VCaP (cell line): ENCODE results near the gene HELQ.
"Not testable (repeated sequence)": the region's sequence is repeated elsewhere in the genome, so short reads cannot be mapped to it uniquely, and the experiment has no call there.

Source experiments
- H3K27ac ChIP-seq: fragments of 450-650 bp; 2 replicates; pipeline ENCODE4 v1.5.1; 2017
- CTCF ChIP-seq: fragments of 450-650 bp; conservative IDR thresholded peaks from 2 replicates; pipeline ENCODE4 v1.5.1; 2017; ENCODE audit warnings: mild to moderate bottlenecking, moderate library complexity

Gene HELQ, protein sequence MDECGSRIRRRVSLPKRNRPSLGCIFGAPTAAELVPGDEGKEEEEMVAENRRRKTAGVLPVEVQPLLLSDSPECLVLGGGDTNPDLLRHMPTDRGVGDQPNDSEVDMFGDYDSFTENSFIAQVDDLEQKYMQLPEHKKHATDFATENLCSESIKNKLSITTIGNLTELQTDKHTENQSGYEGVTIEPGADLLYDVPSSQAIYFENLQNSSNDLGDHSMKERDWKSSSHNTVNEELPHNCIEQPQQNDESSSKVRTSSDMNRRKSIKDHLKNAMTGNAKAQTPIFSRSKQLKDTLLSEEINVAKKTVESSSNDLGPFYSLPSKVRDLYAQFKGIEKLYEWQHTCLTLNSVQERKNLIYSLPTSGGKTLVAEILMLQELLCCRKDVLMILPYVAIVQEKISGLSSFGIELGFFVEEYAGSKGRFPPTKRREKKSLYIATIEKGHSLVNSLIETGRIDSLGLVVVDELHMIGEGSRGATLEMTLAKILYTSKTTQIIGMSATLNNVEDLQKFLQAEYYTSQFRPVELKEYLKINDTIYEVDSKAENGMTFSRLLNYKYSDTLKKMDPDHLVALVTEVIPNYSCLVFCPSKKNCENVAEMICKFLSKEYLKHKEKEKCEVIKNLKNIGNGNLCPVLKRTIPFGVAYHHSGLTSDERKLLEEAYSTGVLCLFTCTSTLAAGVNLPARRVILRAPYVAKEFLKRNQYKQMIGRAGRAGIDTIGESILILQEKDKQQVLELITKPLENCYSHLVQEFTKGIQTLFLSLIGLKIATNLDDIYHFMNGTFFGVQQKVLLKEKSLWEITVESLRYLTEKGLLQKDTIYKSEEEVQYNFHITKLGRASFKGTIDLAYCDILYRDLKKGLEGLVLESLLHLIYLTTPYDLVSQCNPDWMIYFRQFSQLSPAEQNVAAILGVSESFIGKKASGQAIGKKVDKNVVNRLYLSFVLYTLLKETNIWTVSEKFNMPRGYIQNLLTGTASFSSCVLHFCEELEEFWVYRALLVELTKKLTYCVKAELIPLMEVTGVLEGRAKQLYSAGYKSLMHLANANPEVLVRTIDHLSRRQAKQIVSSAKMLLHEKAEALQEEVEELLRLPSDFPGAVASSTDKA

DNA sequence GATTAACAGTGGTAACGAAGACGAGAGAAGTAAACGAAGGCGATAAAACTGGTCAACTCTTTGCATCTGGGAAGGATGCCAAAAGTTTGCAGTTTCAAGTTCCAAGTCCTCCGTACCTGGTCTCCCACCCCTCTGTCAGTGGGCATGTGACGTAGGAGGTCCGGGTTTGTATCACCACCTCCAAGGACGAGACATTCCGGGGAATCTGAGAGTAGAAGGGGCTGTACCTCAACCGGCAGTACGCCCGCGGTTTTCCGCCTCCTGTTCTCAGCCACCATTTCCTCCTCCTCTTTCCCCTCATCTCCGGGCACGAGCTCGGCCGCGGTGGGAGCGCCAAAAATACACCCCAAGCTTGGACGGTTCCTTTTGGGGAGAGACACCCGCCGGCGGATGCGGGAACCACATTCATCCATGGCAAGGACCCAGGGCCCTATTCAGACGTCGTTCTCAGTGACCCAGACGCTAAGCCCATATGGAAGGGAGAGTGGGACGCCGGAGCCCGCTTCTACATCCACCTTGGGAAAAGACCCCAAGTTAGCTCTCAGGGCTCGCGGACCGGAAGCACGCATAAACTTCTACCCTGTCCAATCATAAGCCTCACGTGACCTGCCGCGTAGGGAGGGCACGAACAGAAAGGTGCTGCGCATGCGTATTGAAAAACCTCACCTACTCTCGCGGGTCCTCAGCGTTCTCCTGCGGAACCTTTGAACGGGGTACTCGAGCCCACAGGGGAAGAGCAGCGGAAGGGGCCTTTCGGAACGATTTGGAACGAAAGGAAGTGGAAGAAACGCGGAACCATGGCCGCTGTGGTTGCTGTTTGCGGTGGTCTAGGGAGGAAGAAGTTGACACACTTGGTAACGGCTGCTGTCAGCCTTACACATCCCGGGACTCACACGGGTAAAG is at the start of gene HELQ, which contains the start of gene MRPS18C:
TSS of gene HELQ (minus strand) at position 543 of the 903 bp plus-strand sequence. CDS start at position 413, 130 bp downstream.
TSS of gene MRPS18C (plus strand) at position 778 of the 903 bp plus-strand sequence. CDS start at position 798, 20 bp downstream.
- H3K27ac ChIP-seq, result peak within 1 kb of the TSS; percentile 89
- TF ChIP-seq CTCF, result peak; percentile 13; the same call in 1 of the 2 replicates

DNA sequence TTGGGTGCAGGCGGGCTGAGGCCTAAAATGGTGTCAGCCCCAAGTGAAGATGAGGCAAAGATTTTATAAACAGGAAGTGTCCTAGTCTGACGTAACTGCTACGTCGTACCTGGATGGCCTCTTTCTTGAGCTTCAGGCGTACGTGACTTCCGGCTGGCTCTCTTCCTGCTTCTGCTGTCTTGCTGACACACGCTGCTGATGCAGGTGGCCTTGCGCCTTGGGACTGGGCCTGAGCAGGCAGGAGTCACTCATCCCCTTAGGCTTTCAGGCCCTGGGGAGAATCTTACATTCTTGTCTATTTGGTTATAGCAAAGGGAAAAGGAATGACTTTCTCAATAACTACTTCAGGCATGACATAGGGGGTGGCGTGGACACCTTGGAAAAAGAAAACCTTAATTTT is 49.4 kb upstream of the HELQ start:
- H3K27ac ChIP-seq, result no peak overlapping the region
- TF ChIP-seq CTCF, result no peak

GRCh38 chr4:83504503-83504902 is 48.9 kb upstream of the HELQ start:
- TF ChIP-seq CTCF, result no peak

DNA sequence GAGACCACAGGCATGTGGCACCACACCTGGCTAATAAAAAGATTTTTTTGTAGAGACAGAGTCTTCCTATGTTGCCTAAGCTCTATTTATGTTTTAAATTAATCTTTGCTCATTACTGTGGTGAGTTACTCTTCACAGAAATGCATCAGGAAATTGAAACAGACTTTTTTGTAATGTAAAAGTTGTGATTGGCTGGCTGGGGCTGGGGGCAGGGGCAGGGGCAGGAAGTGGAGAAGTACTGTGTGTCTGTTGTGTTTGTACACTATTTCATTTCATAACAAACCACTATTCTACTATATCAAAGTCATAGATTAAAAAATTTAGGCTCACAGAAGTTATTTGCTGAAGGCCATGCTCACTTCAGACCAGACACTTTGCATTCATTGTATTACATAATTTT is 48.4 kb upstream of the HELQ start:
- H3K27ac ChIP-seq, result no peak overlapping the region
- no peak for TF ChIP-seq CTCF

More at GRCh38 chr4:83504503-83504902, 48.9 kb upstream of the HELQ start:
- H3K27ac ChIP-seq, result no peak overlapping the region

- H3K27ac ChIP-seq, result not testable (repeated sequence)
Measured at GRCh38 chr4:83501671-83502070, 46.0 kb upstream of the HELQ start.

GRCh38 chr4:83498187-83498586 is 42.6 kb upstream of the HELQ start:
- TF ChIP-seq CTCF, result no peak
- H3K27ac ChIP-seq, result no peak overlapping the region

- not testable (repeated sequence) for H3K27ac ChIP-seq
Measured at GRCh38 chr4:83496085-83496917, 40.7 kb upstream of the HELQ start.
